GM18511 (cell line): ENCODE measurements around the gene PLEKHG4.

ENCODE experiments used
- ATAC-seq: cut with Tn5 transposase; IDR thresholded peaks from one replicate; pipeline ENCODE4 v1.9.1; 2021; ENCODE audit warnings: mild to moderate bottlenecking, moderate library complexity; ENCODE audit not compliant: unreplicated experiment

Gene PLEKHG4, protein sequence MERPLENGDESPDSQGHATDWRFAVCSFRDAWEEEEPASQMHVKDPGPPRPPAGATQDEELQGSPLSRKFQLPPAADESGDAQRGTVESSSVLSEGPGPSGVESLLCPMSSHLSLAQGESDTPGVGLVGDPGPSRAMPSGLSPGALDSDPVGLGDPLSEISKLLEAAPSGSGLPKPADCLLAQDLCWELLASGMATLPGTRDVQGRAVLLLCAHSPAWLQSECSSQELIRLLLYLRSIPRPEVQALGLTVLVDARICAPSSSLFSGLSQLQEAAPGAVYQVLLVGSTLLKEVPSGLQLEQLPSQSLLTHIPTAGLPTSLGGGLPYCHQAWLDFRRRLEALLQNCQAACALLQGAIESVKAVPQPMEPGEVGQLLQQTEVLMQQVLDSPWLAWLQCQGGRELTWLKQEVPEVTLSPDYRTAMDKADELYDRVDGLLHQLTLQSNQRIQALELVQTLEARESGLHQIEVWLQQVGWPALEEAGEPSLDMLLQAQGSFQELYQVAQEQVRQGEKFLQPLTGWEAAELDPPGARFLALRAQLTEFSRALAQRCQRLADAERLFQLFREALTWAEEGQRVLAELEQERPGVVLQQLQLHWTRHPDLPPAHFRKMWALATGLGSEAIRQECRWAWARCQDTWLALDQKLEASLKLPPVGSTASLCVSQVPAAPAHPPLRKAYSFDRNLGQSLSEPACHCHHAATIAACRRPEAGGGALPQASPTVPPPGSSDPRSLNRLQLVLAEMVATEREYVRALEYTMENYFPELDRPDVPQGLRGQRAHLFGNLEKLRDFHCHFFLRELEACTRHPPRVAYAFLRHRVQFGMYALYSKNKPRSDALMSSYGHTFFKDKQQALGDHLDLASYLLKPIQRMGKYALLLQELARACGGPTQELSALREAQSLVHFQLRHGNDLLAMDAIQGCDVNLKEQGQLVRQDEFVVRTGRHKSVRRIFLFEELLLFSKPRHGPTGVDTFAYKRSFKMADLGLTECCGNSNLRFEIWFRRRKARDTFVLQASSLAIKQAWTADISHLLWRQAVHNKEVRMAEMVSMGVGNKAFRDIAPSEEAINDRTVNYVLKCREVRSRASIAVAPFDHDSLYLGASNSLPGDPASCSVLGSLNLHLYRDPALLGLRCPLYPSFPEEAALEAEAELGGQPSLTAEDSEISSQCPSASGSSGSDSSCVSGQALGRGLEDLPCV

DNA sequence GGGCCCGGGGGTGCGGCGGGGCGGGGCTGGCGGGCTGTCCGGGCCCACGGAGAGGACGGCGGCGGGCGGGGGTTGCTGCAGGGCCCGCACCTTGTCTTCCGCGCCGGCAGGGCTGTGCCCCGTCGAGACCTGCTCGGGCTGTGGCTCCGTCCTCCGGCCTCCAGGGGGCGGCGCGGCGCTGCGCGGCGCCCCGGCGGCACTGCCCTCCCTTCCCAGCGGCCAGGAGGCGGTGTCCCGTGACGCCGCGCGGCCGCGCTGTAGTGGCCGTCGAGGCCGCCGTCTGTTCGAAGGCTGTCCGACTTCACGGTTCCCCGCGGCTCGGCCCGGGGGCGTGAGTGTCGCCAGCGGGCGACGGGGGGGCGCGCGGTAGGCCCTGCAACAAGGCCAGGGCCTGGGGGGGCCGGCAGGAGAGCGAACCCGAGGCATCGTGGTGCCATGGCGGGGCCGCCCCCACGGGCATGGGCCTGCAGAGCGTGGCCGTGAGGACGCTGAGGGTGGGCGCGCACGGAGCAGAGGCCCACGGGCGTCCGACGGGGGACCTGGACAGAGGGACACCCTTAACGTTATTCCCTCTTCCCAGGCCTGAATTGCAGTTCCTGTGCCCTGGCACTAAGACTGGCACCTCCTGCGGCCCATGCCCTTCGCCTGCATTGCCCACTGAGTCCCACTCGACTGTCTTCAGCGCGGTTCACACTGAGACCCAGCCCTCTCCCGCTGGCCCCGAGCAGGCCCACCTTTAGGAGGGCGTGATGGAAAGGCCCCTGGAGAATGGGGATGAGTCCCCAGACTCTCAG is at the start of gene PLEKHG4:
TSS of gene PLEKHG4 (plus strand) at position 237 of the 794 bp plus-strand sequence. CDS start at position 750, 513 bp downstream.
- peak; percentile 90 for ATAC-seq

DNA sequence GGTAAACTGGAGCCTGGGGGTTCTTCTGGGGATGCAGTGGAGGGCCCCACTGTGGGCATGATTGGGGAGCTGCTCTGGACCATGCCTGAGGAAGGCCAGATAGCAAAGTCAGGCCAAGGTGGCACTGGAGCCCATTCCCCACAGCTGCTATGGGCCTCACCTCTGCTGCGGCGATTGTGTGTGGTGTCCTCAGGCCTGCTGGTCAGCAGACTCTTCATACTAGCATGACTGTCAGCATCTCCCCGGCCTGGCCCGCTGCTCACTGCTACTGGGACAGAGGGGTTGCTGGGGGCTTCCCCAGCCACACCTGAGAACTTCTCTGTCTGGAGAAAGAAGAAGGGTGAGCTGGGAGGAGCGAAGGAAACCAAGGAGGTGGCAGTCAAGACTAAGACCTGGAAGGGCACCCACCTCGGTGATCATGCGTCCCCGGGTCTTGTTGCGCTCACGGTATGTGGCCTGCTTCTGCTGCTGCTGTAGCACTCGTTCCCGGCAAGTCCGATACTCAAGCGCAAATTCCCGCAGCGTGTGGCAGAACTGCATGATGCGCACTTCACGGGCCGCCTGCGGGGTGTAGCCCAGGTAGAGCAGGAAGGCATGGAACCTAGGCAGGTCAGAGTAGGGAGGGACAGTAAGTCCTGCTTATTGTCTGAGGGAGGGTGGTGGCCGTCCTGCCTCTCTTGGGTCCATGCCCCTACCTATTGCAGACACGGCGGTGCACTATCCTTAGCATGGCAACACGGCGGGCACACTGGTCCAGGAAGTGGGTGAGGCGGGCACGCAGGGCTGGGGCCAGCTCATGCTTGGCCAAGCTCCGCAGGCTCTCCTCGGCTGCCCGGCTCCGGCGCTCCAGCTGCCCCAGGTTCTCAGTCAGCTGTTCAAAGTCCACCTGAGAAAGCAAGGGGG is 49.2 kb upstream of the PLEKHG4 start:
- ATAC-seq: no peak

DNA sequence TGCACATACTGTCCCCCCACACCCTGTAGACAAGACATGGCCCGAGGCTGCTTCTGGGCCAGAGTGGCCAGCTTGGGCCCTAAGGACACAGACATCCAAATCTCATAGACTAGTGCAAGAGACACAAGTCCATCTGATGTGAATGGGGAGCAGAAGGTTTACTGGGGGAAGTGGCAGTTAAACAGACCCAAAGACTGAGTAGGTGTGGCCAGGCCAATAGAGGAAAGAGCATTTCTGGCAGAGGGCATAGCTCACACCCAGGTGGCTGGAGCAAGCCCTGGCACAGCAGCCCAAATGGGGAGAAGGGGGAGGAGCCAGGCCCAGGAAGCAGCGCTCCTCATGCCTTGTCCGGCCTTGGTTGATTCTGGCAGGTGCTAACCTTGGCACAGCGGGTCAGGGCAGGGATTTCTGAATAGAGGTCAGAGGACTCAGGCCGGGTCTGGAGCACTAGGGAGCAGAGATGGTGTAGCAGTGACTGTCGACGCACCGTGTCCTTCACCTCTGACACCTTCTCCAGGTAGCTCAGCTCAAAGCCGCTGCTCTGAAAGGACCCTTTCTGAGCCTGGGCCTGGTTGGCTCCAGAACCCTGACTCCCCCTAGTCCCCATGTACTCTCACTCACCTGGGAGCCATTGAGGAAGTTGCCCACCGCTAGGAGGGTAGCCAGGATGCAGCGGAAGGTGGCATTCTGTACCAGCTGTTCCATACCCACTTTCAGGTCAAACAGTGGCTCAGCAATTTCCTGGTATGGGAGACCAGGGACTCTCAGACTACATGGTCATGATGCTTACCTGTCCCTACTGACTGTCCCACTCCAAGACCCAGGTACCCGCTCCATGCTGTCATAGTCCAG is 48.3 kb upstream of the PLEKHG4 start:
- no peak for ATAC-seq

DNA sequence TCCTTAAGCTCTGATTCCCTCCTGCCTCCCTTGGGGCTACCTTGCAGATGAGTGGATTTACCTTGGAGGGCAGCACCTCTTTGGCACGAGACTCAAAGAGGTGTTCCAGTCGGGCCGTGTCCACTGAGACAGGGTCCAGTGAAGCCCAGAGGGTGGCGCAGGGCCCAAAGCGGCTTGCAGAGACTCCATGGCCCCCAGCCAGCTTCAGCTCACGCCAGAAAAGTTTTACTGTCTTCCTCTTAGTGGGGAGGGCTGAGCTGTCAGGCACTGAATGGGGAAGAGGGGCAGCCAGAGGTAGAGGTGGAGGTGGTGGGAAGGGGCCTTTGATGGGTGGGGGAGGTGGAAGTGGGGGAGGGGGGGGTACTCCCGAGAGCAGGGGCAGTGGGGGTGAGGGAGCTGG is 45.7 kb upstream of the PLEKHG4 start:
- ATAC-seq: no peak

DNA sequence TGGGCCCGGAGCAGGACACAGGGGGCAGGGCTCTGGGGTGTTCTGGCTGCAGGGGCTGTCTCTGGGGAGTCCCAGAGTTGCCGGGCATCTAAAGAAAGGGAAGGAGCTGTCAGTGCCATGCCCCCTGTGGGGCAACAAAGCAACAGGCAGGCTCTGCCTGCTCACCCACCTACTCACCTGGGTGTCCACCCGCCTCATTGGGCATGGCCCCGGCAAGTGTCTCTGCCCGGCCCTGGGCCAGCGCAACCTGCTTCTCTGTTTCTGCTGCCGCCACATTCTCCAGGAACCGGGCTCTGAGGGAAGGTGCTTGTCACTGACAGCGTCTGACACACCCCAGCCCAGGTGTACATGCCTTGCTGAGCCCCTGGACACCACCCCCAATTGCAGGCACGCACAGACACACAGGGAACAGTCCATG is 45.1 kb upstream of the PLEKHG4 start:
- ATAC-seq: no peak

DNA sequence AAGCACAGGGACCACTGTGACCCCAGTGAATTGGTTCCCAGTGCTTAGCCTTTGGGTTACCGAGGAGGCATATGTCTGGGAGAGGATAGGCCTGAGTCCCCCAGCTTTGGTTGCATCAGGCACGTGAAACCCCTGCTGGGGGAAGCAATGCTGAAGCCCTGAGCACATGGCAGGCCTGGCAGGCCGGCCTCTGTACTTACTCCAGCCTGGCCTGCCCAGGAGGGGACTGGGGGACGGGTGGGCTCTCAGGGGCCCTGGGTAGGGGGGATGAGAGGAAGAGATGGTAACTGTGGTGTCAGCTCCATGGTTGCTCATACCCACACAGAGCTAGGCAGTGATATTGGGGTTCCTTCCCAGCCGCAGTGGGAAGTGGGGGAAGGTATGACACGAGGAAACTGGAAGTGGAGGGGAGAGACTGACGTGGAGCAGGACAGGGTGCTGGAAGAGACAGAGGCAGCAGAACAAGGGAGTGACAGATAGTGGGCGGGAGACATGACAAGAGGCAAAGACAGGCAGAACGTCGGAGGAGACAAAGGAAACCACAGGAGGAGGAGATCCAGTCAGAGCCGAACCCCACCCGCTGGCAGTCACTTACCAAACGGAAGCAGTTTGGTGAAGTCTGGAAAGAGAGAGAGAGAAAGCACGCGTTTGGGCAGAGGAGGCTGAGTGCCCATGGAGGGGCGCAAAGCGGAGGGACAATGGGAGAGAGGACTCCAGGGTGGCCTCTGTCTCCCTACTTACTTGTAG is 43.3 kb upstream of the PLEKHG4 start:
- ATAC-seq: no peak

DNA sequence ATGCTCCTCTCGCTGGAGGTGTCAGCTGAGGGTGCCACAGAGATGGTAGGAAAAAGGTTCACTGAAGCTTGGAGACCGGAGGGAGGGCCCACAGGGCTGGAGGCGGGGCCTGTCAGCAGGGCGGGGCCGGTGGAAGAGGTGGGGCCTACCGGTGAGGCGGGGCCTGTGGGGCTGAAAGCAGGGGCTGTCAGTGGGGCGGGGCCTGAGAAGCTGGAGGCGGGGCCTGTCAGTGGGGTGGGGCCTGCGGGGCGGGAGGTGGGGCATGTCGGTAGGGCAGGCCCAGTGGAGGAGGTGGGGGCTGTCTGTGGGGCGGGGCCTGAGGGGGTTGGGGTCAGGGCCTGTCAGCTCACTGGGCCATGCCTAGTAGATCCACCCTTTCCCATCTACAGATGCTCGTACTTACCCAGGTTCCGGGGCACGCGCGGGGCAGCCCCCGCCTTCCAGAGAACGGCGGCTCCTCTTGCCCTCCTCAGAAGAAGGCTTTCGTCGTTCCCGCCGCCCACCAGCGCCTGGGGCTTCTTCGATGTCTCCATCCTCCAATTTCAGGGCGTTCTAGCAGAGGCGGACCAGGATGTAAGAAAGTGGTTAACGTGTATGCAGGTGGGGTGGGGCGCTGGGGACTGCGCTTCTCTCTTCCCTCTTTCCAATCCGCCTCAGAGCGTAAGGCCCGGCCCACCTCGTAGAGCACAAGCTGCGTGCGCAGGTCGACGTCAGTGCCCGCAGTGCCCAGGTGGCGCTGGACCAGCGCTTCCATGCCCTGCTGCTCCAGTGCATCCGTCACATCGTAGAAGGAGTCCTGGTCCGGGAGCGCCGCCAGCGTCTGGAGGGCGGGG is 42.6 kb upstream of the PLEKHG4 start:
- ATAC-seq: no peak

DNA sequence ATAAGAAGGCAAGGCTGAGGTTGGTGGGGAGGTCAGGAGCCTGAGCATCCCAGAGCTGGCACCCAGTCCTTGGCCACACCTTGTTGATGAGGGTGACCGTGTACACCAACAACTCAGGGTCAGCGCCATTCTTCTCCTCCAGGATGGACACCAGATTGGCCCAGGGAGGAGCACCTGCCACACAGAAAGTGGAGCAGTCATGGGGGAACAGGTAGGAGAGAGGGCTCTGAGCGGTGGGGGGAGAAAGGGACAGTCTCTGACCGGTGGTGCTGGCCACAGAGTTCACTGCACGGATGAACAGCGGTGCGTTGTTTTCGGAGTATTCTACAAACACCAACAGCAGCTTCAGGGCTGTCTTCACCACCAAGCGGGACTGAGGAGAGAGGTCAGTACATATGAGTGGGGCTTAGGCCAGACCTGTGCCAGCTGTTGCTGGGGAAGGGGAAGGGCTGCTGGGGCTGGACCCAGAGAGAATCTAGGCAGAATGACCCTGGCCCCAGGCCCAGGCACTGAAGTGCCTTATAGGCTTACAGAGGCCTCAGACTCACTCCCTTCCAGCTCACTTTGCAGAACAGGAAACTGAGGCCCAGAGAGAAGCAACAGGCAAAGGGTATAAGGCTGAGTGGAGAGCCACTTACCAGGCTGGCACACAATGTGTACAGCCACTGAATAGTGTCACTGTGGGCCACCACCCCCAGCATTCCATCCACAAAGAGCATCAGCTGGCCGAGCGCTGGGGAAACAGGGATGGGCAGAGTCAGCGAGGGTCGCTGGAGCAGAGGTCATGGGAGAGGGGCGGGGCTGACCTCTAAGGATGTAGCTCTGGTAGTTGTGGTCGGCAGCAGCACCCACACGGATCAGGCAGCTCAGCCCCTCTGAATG is 41.7 kb upstream of the PLEKHG4 start:
- no peak for ATAC-seq

DNA sequence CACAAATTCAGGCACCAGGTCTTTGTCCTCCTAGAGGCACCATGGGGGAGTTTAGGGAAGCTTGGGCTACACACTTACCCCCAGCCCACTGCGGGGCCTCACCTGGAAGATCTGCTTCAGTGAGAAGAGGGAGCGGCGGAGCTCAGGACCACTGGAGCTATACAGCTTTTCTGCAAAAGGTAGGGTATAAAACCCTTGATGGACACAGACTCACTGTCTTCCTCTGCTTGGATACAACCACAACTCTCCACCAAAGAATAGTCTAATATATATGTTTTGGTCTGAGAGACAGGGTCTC is 41.1 kb upstream of the PLEKHG4 start:
- no peak for ATAC-seq

DNA sequence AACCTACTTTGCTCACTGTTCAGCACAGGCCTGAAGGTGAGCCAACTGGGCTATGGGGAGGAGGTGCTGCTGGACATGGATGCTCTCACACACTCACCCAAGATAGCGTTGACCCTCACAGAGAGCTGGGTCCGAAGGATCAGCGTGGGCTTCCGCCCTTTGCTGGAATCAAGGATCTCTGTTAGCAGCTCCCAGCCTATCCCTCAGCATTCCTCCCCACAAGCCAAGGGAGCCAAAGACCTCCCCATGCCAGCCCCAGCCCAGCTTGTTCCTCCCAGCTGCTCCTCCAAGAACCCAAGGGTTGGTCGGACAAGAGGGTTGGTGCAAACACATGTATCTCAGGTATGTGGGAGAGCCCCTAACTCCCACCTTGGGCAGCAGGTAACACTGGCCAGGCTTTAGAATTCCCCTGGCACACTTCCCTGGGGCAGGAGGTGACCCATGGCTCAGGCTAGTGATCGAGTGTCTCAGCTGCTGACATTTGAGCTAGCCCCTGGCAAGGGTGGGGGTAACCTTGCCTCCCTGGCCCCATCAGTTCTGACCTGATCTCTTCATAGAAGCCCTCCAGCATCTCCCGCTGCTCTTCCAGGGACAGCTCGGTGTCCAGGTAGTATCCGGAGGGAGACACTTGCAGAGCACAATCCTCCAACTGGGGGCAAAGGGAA is 40.4 kb upstream of the PLEKHG4 start:
- no peak for ATAC-seq

DNA sequence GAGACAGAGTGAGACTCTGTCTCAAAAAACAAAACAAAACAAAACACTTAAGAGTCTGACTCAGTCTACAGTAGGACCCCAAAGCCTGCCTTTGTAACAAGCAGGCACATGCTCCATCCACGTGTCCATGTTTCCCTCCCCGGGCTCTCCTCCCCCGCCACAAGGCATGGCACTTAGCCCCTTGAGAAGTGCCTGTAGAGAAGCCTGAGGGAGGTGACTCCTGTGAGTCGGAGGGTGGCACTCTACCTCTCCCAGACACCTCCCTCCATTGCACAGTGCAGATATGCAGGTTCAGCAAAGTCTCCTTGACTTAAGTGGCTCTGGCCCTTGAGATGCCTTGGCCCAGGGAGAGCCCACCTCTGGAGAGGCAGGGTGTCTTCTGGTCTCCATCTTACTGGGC is 38.8 kb upstream of the PLEKHG4 start:
- no peak for ATAC-seq

DNA sequence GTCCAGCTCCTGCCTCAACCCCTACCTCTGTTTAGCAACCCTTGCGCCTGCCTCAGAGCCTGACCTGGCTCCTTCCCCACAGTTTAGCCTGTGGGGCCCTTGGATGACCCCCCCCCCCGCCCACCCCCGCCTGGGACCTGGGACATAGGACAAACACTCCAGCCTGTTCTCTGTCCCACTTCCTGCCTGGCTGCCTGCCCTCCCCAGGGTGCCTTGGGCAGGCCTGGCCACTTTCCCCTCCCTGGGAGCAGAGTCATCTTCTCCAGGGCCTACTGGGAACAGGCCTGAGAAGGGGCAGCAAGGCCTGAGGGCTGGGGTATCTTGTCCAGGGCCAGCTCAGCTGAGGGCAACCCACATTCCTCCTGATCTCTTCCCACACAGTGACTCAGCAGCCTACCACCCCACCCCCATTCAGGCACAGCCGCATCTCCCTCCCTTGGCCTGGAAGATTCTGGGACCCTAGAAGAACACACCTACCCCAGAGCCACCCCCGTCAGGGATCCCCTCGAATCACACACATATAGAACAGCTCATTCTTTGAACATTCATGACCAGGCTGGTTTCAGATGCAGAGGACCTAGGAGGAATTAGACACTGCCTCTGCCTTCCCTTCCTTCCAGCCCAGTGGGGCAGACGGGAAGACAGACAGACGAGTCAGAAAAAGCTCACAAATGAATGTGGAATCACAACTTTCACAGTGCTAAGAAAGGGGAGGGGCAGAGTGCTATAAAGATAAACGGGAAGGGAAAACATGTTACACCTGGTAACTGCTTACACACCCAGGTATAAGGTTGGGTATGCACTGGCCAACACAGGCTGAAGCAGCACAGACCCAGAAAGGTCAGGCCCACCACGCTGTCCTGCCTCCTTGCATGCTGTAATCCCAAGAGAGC is 38.1 kb upstream of the PLEKHG4 start:
- no peak for ATAC-seq

DNA sequence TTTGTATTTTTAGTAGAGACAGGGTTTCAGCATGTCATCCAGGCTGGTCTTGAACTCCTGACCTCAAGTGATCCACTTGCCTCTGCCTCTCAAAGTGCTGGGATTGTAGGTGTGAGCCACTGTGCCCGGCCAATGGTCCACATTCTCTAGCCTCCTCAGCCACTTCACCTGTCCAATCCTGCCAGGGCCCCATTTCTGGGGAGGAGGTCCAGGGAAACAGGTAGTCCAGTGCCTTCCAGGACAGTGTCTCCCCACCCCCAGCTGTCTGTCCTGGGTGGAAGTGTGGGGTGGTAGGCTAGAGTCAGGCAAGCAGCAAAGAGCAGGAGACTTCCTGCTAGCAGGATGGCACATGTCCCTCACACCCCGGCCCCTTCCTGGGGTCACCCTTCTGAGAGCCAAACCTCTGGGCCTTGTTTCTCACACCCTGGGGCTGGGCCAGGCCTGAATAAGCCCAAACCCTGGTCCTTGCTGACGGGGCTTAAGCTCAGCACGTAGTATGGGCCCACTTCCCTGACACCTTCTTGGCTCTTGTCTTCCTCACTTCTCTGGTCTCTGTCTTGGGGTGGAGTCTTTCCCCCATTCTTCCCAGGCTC is 37.1 kb upstream of the PLEKHG4 start:
- ATAC-seq: no peak

DNA sequence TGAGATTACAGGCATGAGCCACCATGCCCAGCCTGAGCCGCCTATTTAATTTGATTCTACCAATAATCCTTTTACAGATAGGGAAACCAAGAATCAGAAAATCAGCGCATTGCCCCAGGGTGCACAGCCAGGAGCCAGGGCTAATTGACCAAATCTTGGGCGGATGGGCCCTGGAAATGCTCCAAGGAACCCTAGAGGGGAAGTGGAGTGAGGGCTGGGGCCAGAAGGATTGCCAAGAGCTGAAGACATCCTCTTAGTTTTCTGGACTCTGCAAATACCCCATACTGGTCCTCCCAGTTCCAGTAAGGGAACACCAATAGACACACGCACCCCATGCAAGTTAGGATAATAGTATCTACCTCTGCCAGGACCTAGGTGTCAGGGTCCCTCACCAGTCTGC is 35.9 kb upstream of the PLEKHG4 start:
- no peak for ATAC-seq
